Tibial nerve (tissue), 4 donors: ENCODE measurements around the gene UBAP1L. TPM values are rescaled to one million over a fixed set of nuclear protein-coding genes. Genes with fewer than 3 reads are reported as not detected.
A peak's percentile ranks its signal among the peaks of the same experiment; 100 is the strongest.

Source experiments
- DNase-seq, 2 donors: peaks; one replicate each; pipeline ENCODE4 v3.0.0-alpha.2; 2019; ENCODE audit warnings: low spot score in 2 of 2
- H3K27ac ChIP-seq, 4 donors: fragments of 200-600 bp; sonication (generic) in 3 of 4; one replicate each; pipeline ENCODE4 v1.5.1; 2017 to 2019; ENCODE audit warnings: mild to moderate bottlenecking in 1 of 4
- H3K27me3 ChIP-seq, 2 donors: fragments of 200-600 bp; sonication (generic) in 1 of 2; one replicate each; pipeline versions ENCODE4 v1.5.1 to v1.6.0; 2017 to 2019
- H3K36me3 ChIP-seq, 3 donors: fragments of 200-600 bp; sonication (generic); one replicate each; pipeline ENCODE4 v1.5.1; 2018 to 2019
- H3K4me1 ChIP-seq, 4 donors: fragments of 200-600 bp; sonication (generic) in 3 of 4; one replicate each; pipeline ENCODE4 v1.5.1; 2017 to 2019
- H3K4me3 ChIP-seq, 4 donors: fragments of 200-600 bp; sonication (generic) in 3 of 4; one replicate each; pipeline ENCODE4 v1.5.1; 2017 to 2019; ENCODE audit warnings: mild to moderate bottlenecking in 1 of 4, moderate library complexity in 1 of 4
- H3K9me3 ChIP-seq, 4 donors: fragments of 200-600 bp; sonication (generic) in 3 of 4; one replicate each; pipeline ENCODE4 v1.5.1; 2017 to 2019
- CTCF ChIP-seq, 5 experiments: fragments of 200-600 bp in 3 of 5; fragments of 450-650 bp in 2 of 5; sonication (generic) in 3 of 5; IDR thresholded peaks; one replicate each; pipeline ENCODE4 v1.5.1; 2016 to 2019; ENCODE audit warnings: antibody characterized with exemption in 5 of 5, mild to moderate bottlenecking in 3 of 5, moderate library complexity in 2 of 5
- EP300 ChIP-seq, 2 donors: sonication (generic); formaldehyde crosslinking; IDR thresholded peaks; one replicate each; pipeline ENCODE4 v1.6.1; 2017; ENCODE audit warnings: antibody characterized with exemption in 2 of 2, mild to moderate bottlenecking in 1 of 2
- POLR2A ChIP-seq, 2 donors: fragments of 450-650 bp; IDR thresholded peaks; one replicate each; pipeline ENCODE4 v1.6.1; 2017; ENCODE audit warnings: antibody characterized with exemption in 2 of 2, mild to moderate bottlenecking in 2 of 2, moderate library complexity in 2 of 2
- WGBS, 2 donors: methylation state at CpG; one replicate each; pipeline ENCODE4 v1.1.5; 2018; 5-methylcytosine and 5-hydroxymethylcytosine counted together
- total RNA-seq, 4 donors: library from RNA; depleted of rRNA; stranded (reverse); fragments of >200 nt; gene quantifications; one replicate each; pipeline ENCODE4 v1.1.0, GENCODE V29; 2016

The UBAP1L gene
- total RNA-seq, 4 donors from 2014 or later = 8.4 to 16.7 (median 14.0) TPM

DNA sequence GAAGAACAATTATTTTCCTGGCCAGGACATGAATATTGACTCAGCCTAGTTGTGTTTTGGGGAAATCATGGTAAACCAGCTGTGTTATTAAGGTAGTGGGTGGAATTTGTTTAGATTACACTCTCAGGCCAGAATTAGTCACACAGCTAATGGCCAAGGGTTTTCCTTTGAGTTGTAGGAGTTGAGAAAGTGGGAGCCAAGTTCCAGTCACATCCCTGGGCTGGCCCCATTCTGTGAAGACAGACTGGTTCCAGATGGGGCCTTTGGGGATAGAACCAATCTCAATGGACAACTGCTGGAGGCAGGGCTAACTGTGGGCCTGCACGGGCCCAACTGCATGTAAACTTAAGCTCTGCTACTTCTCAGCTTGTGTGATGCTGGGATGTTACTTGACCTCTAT is 45.8 kb downstream of the UBAP1L start:
- Histone ChIP-seq H3K27me3 (no peaks in the 10 kb centered on the region), H3K27ac (peak overlapping the region in 3 of 4 donors; percentile 87 to 95 (median 94)), H3K9me3 (no peaks in the 10 kb centered on the region), H3K4me1 (peaks cover 0 to 64% (median 29%) of the 10 kb centered on the region in 4 donors), H3K4me3 (no peak overlapping the region), H3K36me3 (no peaks in the 10 kb centered on the region)
- TF ChIP-seq CTCF (IDR thresholded peaks at IDR 0.05) (no peak), POLR2A (IDR thresholded peaks at IDR 0.05) (no peak), EP300 (IDR thresholded peaks at IDR 0.05) (no peak)
- WGBS, 2 donors = 36 to 50% methylated on average over 1 of the region's 1 CpG
- DNase-seq = no peak

DNA sequence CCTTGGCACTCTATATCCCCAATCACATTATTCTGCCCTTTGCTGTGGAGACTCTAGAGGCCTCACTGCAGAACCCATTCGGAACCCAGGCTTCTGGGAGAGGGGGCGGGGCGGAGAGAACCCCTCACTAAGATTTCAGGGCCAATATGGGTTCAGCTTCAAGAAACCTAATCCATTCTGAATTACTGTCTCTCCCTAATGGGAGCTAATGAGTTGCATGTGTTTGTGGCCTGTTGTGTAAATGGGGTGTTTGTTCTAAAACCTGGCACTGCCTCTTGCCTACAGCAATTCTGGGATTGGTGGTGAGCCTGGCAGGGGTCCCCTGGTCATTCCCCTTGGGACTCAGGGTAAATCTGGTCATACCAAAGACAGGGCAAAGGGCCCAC is 46.6 kb downstream of the UBAP1L start:
- Histone ChIP-seq H3K4me3 (peak overlapping the region in 3 of 4 donors; percentile 49 to 81 (median 55)), H3K9me3 (no peaks in the 10 kb centered on the region), H3K4me1 (peaks cover 0 to 72% (median 34%) of the 10 kb centered on the region in 4 donors), H3K27me3 (no peaks in the 10 kb centered on the region), H3K27ac (peak overlapping the region; percentile 64 to 95 (median 90)), H3K36me3 (no peaks in the 10 kb centered on the region)
- no peak for TF ChIP-seq POLR2A (IDR thresholded peaks at IDR 0.05)
- TF ChIP-seq CTCF (IDR thresholded peaks at IDR 0.05) = no peak
- no peak for TF ChIP-seq EP300 (IDR thresholded peaks at IDR 0.05)
- 48 to 56% methylated on average over 3 of the region's 3 CpGs for WGBS, 2 donors
- DNase-seq = no peak

- H3K4me1 ChIP-seq = peaks cover 0 to 77% (median 39%) of the 10 kb centered on the region in 4 donors
- H3K27me3 ChIP-seq = no peaks in the 10 kb centered on the region
- peak within 1 kb of the TSS; percentile 64 to 95 (median 90) for H3K27ac ChIP-seq
- TF ChIP-seq CTCF (IDR thresholded peaks at IDR 0.05) (no peak), POLR2A (IDR thresholded peaks at IDR 0.05) (peak in 1 of 2 donors; percentile 57)
- DNase-seq = no peak
- H3K4me3 ChIP-seq = peak within 1 kb of the TSS; percentile 47 to 81 (median 52)
- 4 to 10% methylated on average over 19 to 25 of the region's 66 CpGs for WGBS, 2 donors
- no peaks in the 10 kb centered on the region for H3K36me3 ChIP-seq
- no peaks in the 10 kb centered on the region for H3K9me3 ChIP-seq
Measured at GRCh38 chr15:65067645-65068402, 47.2 kb downstream of the UBAP1L start, which contains the start of gene RASL12. Gene RASL12 (minus strand): TSS chr15:65067991. CDS start chr15:65067835, 156 bp downstream.

DNA sequence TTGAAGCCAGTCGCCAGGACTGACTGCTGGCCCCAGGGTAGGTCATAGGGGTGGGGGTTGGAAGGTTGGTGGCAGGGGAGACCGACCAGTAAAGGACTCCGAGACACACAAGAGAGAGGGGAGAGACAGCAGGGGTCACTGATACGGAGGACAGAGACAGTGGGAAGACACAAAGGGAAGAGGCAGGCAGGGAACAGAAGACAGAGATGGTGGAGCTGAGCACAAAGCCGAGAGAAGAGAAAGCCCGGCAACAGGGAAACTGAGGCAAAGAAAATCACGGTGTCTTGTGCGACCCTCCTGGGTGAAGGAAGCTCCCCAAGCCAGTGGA is 47.7 kb downstream of the UBAP1L start:
- H3K36me3 ChIP-seq = no peaks in the 10 kb centered on the region
- 9 to 10% methylated on average over 8 of the region's 8 CpGs for WGBS, 2 donors
- no peaks in the 10 kb centered on the region for H3K9me3 ChIP-seq
- H3K4me1 ChIP-seq = peaks cover 0 to 77% (median 42%) of the 10 kb centered on the region in 4 donors
- H3K4me3 ChIP-seq = peak overlapping the region; percentile 47 to 81 (median 52)
- peak overlapping the region; percentile 64 to 95 (median 90) for H3K27ac ChIP-seq
- H3K27me3 ChIP-seq = no peaks in the 10 kb centered on the region
- no peak for DNase-seq
- TF ChIP-seq POLR2A (IDR thresholded peaks at IDR 0.05) (no peak), CTCF (IDR thresholded peaks at IDR 0.05) (no peak), EP300 (IDR thresholded peaks at IDR 0.05) (no peak)

- Histone ChIP-seq H3K27ac (peak overlapping the region; percentile 64 to 95 (median 90)), H3K4me3 (peak overlapping the region; percentile 47 to 81 (median 52)), H3K9me3 (no peaks in the 10 kb centered on the region), H3K36me3 (no peaks in the 10 kb centered on the region), H3K4me1 (peaks cover 0 to 77% (median 38%) of the 10 kb centered on the region in 4 donors), H3K27me3 (no peaks in the 10 kb centered on the region)
- TF ChIP-seq POLR2A (IDR thresholded peaks at IDR 0.05) (peak in 1 of 2 donors; percentile 9), CTCF (IDR thresholded peaks at IDR 0.05) (no peak), EP300 (IDR thresholded peaks at IDR 0.05) (peak in 1 of 2 donors; percentile 22)
- DNase-seq = no peak
- 20 to 28% methylated on average over 9 of the region's 9 CpGs for WGBS, 2 donors
Measured at GRCh38 chr15:65066635-65067316, 48.2 kb downstream of the UBAP1L start.
